Activated naive CD4-positive, alpha-beta T cell treated with anti-CD3 and anti-CD28 coated beads, Interleukin-2, amount 10 ng/mL, durations not matched to agents 7 days and 5 days (primary cell): ENCODE results near the gene AEBP2.
A peak's percentile ranks its signal among the peaks of the same experiment; 100 is the strongest.
"Not testable (repeated sequence)": the region's sequence is repeated elsewhere in the genome, so short reads cannot be mapped to it uniquely, and the experiment has no call there.

Source experiments
- CTCF ChIA-PET: fragments of 350-600 bp; sonication (Branson Sonifier 250); formaldehyde crosslinking; loops from one replicate; lab custom pipeline; 2021; ENCODE audit warnings: antibody characterized with exemption; lab: Charles Lee
- DNase-seq: peaks from one replicate; pipeline ENCODE4 v3.0.0-alpha.2; 2020
- H3K27ac Mint-ChIP-seq: one replicate; pipeline ENCODE4 v1.8.0; 2021; ENCODE audit warnings: mild to moderate bottlenecking, moderate library complexity, mixed read lengths
- H3K27me3 Mint-ChIP-seq: one replicate; pipeline ENCODE4 v1.8.0; 2021; ENCODE audit warnings: mild to moderate bottlenecking, mixed read lengths
- H3K36me3 Mint-ChIP-seq: one replicate; pipeline ENCODE4 v1.8.0; 2021; ENCODE audit warnings: mixed read lengths
- H3K4me1 Mint-ChIP-seq: one replicate; pipeline ENCODE4 v1.8.0; 2021; ENCODE audit warnings: mixed read lengths
- H3K4me3 Mint-ChIP-seq: one replicate; pipeline ENCODE4 v1.8.0; 2021; ENCODE audit warnings: mild to moderate bottlenecking, moderate library complexity, mixed read lengths
- H3K9me3 Mint-ChIP-seq: one replicate; pipeline ENCODE4 v1.8.0; 2021; ENCODE audit warnings: mixed read lengths

Gene AEBP2

DNA sequence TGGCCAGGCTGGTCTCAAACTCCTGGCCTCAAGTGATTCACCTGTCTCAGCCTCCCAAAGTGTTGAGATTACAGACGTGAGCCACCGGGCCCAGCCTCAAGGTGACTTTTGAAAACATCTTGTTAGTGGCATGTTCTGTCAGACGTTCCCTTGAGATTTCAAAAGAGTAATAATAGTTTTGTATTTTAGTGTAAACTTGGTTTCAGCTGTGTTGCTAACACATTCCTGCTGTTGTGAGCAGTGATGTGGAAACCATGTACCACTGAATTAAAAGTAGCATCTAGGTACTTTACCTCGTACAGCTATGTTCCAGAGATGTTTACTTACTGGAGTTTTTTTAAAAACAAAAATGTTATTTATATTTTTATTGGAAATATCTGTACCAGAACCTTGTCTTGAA lies 111.3 kb downstream of the AEBP2 start:
- H3K36me3 Mint-ChIP-seq: no peaks in the 10 kb centered on the region
- H3K4me3 Mint-ChIP-seq: no peak overlapping the region
- no peak overlapping the region for H3K27ac Mint-ChIP-seq
- CTCF ChIA-PET: no interaction called here
- H3K4me1 Mint-ChIP-seq: peaks cover 23% of the 10 kb centered on the region
- no peaks in the 10 kb centered on the region for H3K9me3 Mint-ChIP-seq
- no peaks in the 10 kb centered on the region for H3K27me3 Mint-ChIP-seq
- DNase-seq: no peak

GRCh38 chr12:19552441-19553097 lies 113.3 kb downstream of the AEBP2 start:
- CTCF ChIA-PET, DNase-seq, H3K27me3 Mint-ChIP-seq, H3K9me3 Mint-ChIP-seq, H3K36me3 Mint-ChIP-seq: not testable (repeated sequence)
- Mint-ChIP-seq H3K27ac (peak overlapping the region; percentile 86), H3K4me1 (peaks cover 23% of the 10 kb centered on the region), H3K4me3 (peak overlapping the region; percentile 56)

DNA sequence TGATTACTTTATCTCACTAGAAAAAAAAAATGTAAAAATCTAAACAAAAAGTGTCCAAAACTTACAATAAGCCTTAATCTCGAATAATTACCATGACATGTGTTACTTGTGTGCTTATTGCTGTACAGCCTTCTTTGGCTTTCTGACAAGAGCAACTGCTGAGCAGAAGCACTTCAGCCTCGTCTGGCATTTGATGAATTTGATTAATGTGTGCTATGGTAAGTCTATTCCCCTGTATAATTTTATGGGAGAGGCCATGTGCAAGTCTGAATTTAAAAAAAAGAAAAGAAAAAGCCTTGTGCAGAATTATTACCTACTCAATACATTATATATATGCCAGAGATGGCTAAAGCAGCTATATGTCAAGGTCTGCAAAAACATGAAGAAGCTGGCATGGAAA lies 113.9 kb downstream of the AEBP2 start:
- Mint-ChIP-seq H3K4me3 (no peak overlapping the region), H3K9me3 (no peaks in the 10 kb centered on the region), H3K4me1 (peaks cover 23% of the 10 kb centered on the region), H3K27ac (peak overlapping the region; percentile 86), H3K27me3 (no peaks in the 10 kb centered on the region), H3K36me3 (peaks cover 5% of the 10 kb centered on the region)
- no peak for DNase-seq
- CTCF ChIA-PET: no interaction called here

DNA sequence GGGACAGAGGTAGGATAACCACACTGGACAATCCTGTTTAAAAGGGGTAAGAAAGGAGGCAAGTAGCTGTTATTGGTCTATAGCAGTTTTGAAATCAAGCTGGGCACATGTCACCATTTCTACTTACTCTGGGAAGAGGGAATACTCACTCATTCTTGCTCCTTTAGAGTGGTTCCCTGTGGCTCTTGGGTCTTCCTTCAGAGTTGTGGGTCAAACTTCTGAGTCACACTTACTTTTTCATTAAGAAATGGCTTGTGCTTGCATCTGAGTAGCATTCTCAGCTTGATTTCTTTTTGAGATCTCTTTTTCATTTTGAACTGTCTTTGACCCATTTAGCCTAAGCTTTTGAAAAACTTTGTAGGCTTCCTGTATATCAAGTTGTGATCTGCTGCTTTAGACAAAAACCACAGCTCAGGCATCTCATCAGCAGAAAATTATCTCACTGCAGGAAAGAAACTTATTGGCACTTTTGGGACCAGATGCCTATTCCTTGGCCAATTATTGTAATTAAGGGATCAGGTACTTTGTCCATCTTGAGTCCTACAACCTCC lies 122.2 kb downstream of the AEBP2 start:
- H3K4me3 Mint-ChIP-seq: no peak overlapping the region
- DNase-seq: no peak
- peaks cover 11% of the 10 kb centered on the region for H3K4me1 Mint-ChIP-seq
- CTCF ChIA-PET: interaction anchor here (1.3 kb wide), 1 partner anchor 11 kb away, joined by 4 read pairs; no protein-coding TSS in a partner anchor
- peaks cover 8% of the 10 kb centered on the region for H3K36me3 Mint-ChIP-seq
- peaks cover 3% of the 10 kb centered on the region for H3K9me3 Mint-ChIP-seq
- no peak overlapping the region for H3K27ac Mint-ChIP-seq
- no peaks in the 10 kb centered on the region for H3K27me3 Mint-ChIP-seq
